DMS79 (cell line): Measurements from ENCODE around the gene LMBR1.
"Not testable (repeated sequence)": the region's sequence is repeated elsewhere in the genome, so short reads cannot be mapped to it uniquely, and the experiment has no call there.

Source experiments
- DNase-seq: peaks from one replicate; lab custom pipeline; 2025; lab: John Stamatoyannopoulos, UW

The LMBR1 gene

DNA sequence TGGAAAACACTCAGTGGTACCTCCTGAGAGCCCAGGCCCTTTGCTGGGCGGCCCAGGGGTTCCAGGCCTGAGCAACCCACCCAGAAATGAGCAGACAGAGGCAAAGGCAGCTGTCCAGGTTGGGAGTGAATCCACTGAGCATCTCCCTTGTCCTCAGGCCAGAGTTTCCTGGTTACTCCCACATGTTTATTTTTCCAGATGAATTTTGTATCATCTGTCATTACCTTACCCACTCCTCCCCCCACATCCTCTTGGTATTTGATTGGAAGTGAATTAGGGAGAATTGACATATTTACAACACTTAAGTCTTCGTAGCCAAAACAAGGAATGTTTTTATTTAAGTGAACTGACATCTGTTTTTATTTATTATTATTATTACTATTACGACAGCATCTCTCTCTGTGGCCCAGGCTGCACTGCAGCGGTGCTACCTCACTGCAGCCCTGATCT is 13.2 kb upstream of the LMBR1 start:
- DNase-seq: no peak

DNA sequence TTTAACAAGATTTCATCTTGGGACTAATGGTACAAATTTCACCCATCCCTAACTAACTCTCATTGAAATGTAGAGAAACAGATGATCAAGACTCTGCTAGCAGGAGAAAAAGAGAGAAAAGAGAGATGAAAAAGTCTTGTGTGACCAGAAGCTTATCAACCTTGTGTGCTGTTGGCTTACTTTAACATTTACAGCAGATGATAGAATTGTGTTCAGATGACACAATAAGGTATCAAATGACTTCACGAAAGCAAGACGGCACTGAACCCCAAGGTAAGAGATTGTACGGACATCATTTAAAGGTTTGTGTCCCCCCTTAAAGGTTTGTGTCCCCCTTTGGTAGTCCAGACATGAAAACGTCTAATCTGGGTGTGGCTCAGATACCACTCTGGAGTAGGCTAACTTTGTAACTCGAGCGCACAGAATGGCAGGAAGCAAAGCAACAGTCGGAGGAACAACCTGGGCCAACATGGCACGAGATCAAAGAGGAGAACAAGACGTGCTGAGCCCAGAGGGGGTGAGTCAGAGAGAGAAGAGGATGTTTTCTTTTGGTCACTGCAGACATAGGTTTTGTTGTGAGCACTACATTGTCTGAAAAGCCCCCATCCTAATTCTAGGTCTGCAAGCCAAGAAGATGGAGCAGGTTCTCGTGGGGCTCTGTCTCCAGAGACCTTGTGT is 10.4 kb upstream of the LMBR1 start:
- DNase-seq: no peak

DNA sequence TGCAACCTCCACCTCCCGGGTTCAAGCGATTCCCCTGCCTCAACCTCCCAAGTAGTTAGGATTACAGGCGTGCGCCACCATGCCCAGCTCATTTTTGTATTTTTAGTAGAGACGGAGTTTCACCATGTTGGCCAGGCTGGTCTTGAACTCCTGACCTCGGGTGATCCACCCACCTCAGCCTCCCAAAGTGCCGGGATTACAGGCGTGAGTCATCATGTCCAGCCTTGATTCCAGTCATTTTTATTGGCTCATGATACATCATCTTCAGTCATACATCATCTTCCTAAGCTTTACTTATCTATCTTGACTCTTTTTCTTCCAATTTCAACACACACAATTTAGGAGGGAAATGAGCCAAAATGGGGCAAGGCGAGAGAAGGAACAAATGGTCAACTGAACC is 7.1 kb upstream of the LMBR1 start:
- DNase-seq: not testable (repeated sequence)

DNA sequence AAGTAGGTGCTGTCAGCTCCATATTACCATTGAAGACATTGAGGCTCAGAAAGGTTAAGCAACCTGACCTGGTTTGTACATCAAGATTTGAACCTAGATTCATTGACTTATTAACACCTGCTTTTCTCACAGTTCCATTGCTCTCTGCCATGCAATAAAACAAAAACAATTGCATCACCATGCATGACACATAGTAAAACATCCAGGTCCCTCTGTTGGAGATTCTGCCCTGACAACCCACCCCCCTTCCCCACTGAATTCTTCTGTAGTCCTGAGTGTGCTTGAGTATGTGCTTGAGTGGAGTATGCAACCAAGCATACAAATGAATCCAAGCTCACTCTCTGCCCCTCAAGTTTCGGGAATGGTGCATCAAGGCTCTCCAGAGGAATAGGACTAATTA is 6.0 kb upstream of the LMBR1 start:
- peak; percentile 17 for DNase-seq

DNA sequence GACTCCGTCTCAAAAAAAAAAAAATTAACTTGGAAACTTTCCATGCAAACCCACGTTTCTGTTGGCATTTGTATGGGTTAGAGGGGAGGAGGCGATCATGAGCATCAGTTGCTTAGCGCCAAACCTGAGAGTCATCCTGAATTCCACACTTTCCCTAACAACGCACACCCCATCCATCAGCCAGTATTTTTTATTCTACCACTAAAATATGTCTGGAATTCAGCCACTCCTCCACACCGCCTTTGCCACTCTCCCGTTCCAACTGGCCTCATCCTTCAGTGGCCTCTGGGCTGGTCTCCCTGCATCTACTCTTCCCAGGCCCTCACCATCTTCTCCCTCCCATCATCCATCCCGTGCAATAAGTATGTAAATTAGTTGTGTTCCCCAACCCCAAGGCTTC is 4.7 kb upstream of the LMBR1 start:
- no peak for DNase-seq

DNA sequence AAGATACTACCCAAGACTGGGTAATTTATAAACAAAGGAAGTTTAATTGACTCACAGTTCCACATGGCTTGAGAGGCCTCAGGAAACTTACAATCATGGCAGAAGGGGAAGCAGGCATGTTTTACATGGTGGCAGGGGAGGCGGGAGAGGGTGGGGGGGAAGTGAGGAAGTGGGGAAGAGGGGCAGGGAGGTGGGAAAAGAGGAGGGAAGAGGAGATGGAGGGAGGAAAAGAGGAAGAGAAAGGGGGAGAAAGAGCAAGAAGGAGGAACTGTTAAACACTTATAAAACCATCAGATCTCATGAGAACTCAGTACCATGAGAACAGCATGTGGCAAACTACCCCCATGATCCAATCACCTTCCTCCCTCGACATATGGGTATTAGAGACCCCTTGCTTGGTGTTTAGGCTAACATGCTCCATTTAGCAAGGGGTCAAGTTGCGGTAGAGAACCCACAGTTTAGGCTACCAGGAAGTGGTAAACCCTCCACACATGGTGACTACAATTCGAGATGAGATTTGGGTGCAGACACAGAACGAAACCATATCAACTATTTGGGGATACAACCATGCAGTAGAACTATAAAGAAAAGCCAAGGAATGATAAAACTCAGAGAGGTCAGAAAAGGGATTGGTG is 3.5 kb upstream of the LMBR1 start:
- DNase-seq: no peak

DNA sequence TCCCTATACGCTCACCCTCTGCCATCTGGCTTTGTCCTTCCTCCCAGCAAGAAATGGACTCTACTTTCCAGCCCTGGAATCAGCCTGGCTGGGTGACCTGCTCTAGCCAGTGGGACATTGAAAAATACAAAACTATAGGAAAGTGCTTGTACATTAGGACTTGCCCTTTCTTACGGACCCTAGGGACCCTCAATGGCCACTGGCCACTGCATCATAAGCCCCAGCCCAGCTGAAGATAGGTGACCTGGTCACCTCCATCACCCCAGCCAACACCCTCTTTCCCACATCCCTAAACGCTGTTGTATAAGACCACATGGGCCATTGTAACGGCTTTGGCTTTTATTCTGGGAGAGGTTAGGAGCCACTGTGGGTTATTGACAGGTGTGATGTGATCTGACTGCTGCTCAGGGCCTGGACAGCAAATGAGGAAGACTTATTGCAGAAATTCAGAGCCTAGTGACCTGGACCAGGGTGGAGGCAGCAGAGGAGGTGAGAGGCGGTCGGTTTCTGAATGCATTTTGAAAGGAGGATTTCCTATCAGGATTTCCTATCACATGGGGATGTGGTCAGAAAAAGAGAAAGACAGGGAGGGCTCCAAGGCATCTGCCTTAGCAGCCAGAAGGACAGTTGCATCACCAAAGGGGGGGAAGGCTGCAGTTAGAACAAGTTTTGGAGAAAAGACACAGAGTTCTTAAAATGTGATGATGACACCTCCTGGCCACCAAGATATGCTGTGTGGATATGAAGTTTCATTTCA is 2.2 kb upstream of the LMBR1 start:
- no peak for DNase-seq

DNA sequence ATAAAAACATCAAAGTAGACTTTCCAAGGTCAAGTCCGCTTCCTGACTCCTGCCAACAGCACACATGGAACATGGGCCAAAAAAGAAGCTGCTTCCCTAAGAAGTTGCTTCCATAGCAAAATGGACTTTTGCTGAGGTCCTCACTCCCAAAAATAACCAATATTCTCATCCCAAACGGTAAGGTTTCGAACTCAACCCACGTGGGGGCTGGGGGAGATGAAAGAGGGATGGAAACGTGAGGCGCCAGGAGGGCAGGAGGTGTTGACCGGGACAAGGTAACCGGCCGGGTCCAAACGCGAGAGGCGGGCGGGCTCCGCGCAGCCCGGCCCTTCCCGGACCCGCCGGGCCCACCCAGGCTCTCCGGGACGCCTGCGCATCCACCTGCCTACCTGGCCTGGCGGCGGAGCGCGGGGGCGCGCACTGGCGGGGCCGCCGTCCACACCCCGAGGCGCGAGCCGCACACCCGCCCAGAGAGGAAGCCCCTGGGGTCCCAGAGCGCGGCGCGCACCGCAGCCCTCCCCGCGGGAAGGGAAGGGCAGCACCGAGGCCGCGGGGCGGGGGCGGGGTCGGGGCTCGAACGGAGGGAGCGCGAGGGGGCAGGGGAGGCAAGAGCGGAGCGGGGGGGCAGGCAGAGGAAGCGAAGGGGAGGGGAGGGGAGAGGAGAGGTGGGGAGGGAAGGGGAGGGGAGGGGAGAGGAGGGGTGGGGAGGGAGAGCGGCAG is 742 bp downstream of the LMBR1 start:
- peak; percentile 13 for DNase-seq

DNA sequence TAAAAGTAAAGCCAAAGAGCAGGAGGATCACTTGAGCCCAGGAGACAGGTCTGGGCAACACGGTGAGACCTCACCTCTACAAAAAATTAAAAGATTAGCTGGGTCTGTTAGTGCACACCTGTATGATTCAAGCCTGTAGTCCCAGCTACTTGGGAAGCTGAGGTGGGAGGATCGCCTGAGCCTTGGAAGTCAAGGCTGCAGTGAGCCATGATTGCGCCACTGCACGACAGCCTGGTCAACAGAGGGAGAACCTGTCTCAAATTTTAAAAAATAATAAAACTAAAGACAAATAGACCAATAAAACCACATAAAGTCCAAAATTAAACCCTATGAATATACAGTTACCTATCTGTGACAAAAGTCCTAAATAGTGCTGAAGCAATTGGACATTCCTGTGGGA is 3.2 kb downstream of the LMBR1 start:
- no peak for DNase-seq

DNA sequence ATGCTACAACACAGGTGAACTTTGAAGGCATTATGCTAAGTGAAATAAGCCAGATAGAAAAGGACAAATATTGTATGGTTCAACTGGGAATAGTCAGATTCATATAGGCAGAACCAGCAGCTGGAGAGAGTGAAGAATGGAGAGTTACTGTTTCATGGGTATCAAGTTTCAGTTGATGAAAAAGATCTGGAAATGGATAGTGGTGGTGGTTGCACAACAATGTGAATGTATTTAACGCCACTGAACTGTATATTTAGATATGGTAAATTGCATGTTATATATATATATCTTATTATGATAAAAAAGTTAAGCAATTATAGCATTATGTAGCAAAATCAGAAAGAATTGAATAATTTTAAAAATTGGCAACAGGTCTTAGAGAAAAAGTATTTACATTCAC is 3.9 kb downstream of the LMBR1 start:
- DNase-seq: no peak

DNA sequence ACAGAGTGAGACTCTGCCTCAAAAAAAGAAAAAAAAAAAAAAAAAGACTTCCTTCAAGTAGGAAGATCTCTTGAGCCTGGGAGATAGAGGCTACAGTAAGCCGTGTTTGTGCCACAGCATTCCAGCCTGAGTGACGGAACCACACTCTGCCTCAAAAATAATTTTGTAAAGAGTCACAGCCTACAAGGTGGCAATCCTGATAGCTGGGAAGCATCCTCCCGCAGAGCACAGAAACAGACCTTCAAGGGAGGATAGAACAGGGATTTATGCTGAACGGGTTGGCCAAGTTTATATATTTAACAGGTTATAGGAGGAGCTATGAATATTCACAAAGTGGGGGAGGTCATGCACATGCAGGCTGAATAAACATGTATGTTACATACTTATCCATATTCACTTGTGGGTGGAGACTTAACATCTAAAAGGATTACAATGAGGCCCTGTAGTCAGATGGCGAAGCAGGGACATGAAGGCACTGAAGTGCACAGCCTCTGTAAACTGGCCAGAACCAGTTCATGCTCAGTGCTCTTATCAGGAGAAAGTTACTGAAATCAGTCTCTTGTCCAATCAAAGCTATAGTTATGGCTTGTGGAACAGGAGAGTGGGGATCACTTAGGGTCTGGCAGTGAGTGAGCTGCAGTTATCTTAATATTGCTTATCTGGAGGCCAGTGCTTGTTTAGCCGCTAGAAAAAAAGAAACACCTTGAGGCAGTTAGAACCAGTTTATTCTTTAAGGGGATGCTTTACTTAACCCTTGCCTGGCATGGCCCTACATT is 6.8 kb downstream of the LMBR1 start:
- no peak for DNase-seq

DNA sequence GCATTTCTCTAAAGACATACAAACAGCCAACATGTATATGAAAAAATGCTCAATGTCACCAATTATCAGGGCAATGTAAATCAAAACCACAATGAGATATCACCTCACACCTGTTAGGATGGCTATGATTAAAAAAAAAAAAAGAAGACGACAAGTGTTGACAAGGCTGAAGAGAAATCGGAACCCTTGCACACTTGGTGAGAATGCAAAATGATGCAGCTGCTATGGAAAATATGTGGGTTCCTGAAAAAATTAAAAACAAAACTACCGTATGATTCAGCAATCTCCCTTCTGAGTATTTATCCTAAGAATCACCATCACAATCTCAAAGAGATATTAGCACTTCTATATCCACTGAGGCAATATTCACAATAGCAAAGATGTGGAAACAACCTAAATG is 11.3 kb downstream of the LMBR1 start:
- no peak for DNase-seq

DNA sequence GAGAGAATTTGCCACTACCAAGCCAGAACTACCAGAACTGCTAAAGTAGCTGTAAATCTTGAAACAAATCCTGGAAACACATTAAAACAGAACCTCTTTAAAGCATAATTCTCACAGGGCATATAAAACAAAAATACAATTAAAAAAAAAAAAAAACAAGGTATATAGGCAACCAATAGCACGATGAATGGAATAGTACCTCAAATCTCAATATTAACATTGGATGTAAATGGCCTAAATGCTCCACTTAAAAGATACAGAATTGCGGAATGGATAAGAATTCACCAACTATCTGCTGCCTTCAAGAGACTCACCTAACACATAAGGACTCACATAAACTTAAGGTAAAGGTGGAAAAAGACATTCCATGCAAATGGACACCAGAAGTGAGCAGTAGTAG is 17.2 kb downstream of the LMBR1 start:
- no peak for DNase-seq

DNA sequence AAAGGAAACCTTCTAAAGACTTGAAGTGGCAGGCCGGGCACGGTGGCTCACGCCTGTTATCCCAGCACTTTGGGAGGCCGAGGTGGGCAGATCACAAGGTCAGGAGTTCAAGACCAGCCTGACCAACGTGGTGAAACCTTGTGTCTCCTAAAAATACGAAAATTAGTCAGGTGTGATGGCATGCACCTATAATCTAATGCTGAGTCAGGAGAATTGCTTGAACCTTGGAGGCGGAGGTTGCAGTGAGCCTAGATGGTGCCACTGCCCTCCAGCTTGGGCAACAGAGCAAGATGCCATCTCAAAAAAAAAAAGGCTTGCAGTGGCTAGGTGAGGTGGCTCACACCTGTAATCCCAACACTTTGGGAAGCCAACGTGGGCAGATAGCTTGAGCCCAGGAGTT is 24.6 kb downstream of the LMBR1 start:
- DNase-seq: not testable (repeated sequence)

DNA sequence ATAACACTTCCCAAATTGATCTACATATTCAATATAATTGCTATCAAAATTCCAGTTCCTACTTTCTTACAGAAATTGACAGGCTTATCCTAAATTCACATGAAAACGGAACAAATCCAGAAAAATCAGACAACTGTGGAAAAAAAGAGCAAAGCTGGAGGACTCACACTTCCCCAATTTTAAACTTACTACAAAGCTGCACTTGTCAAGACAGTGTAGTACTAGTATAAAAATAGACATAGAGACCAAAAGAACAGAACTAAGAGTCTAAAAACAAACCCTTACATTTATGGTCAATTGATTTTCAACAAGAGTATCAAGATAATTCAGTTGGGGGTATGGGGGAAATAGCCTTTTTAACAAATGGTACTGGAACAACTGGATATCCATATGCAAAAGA is 27.5 kb downstream of the LMBR1 start:
- DNase-seq: no peak

DNA sequence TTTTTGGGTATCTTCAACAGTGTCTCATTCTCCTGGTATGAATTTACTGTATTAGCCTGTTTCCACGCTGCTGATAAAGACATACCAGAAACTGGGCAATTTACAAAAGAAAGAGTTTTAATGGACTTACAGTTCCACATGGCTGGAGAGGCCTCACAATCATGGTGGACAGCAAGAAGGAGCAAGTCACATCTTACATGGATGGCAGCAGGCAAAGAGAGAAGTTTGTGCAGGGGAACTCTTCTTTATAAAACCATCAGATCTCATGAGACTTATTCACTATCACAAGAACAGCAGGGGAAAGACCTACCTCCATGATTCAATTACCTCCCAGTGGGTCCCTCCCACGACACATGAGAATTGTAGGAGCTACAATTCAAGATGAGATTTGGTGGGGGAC is 31.0 kb downstream of the LMBR1 start:
- DNase-seq: not testable (repeated sequence)

DNA sequence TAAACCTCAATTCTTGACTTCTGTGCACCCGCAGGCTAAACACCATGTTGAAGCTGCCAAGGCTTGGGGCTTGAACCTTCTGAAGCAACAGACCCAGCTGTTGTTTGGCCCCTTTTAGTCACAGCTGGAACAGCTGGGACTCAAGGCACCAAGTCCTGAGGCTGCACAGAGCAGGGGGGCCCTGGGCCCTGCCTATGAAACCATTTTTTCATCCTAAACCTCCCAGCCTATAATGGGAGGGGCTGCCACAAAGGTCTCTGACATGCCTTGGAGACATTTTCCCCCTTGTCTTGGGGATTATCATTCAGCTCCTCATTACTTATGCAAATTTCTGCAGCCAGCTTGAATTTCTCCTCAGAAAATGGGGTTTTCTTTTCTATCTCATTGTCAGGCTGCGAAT is 31.8 kb downstream of the LMBR1 start:
- DNase-seq: no peak

DNA sequence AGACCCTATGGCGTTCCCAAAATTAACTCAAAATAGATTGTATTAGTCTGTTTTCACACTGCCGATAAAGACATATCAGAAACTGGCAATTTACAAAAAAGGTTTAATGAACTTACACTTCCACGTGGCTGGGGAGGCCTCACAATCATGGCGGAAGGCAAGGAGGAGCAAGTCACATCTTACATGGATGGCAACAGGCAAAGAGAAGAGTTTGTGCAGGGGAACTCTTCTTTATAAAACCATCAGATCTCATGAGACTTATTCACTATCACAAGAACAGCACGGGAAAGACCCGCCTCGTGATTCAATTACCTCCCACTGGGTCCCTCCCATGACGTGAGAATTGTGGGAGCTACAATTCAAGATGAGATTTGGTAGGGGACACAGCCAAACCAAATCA is 32.9 kb downstream of the LMBR1 start:
- DNase-seq: not testable (repeated sequence)

DNA sequence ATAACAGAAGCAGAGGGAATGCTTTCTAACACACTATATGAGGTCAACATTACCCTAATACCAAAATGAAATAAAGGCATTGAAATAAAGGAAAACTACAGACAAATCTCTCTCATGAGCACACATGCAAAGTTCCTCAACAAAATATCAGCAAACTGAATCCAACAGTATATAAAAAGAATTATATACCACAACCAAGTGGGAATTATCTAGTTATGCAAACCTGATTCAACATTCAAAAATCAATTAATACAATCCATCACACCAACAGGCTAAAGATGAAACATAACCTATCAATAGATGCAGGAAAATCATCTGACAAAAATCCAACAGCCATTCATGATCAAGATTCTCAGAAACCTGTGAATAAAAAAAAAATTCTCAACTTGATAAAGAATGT is 34.5 kb downstream of the LMBR1 start:
- no peak for DNase-seq

DNA sequence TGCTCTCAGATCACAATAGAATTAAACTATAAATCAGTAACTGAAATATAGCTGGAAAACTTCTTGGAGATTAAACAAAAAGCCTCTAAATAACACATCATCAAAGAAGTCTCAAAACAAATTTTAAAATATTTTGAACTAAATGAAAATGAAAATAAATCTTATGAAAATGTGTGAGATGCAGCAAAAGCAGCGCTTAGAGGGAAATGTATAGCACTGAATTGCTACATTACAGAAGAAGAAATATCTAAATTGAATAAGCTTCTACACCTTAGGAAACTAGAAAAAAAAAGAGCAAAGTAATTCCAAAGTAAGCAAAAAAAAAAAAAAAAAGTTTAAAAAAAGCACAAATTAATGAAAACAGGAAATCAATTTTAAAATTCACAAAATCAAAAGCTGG is 35.2 kb downstream of the LMBR1 start:
- no peak for DNase-seq

DNA sequence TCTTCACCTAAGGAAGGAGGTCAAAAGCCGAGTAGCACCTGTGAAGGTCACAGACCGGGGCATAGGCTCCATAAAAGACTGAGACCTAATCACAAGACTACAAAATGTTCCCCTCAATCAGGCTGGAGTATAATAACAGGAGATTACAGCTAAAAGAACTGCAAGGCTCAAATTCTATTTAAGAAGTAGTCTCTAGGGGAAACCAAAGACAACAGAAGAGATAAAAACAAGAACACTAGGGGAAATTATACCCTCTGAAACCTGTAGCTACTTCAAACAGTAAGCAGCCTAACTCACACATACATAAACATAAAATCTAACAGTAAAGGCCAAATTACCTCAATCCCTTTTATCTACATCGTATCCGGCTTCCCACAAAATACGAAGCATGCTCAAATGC is 38.3 kb downstream of the LMBR1 start:
- DNase-seq: no peak

DNA sequence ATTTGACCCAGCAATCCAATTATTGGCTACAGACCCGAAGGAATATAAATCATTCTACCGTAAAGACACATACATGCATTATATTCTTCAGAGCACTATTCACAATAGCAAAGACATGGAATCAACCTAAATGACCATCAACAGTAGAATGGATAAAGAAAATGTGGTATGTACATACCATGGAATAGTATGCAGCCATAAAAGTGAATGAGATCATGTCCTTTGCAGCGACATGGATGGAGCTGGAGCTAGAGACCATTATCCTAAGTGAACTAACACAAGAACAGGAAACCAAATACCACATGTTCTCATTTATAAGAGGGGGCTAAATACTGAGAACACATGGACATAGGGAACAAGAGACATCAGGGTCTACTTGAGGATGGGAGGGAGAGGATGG is 44.0 kb downstream of the LMBR1 start:
- DNase-seq: no peak
